Measurements from ENCODE around the gene THAP10.

THAP10 gene

DNA sequence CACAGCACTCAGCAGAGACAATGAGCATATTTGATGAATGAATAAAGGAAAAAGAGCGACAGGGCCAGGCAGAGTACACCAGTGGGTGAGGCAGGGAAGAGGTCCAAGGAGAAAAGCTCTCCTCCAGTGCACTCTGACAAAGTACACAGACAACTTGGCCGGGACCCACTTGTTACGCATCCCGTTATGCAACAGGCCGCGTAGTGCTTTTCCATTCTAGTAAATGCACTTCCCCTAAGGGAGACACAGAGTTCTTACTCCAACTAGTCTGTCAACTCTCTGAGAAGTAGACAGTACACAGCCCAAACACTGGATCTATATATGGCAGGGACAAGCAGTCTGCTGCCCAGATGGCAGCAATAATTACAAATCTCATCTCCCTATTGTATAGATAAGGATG, 56.8 kb downstream of the THAP10 start:
- no peak overlapping the region for H2AK5ac ChIP-seq (ENCODE audit: low read length, severe bottlenecking)
- no peak overlapping the region for H2BK15ac ChIP-seq (ENCODE audit: low read depth, poor library complexity, severe bottlenecking)
- H3K27ac ChIP-seq (ENCODE audit: low read length, poor library complexity, severe bottlenecking): no peak overlapping the region
- H2BK5ac ChIP-seq (ENCODE audit: low read depth, low read length, poor library complexity, severe bottlenecking): no peak overlapping the region
- H4K91ac ChIP-seq (ENCODE audit: low read length): no peak overlapping the region
- peak overlapping the region; percentile 41 for H3K9ac ChIP-seq (ENCODE audit: low read length)
- peaks cover 19 to 57% of the 10 kb centered on the region in 2 experiments for H3K36me3 ChIP-seq (ENCODE audit: control insufficient read depth in 1 of 2, insufficient read depth in 2 of 2, low read depth in 1 of 2, low read length in 2 of 2)
- H3K4me3 ChIP-seq (ENCODE audit: insufficient read depth in 1 of 2, low read depth in 1 of 2, low read length in 2 of 2): no peak overlapping the region
- no peak overlapping the region for H3K4me2 ChIP-seq (ENCODE audit: low read length, poor library complexity, severe bottlenecking)
- H2AFZ ChIP-seq (ENCODE audit: low read depth, low read length): no peak overlapping the region
- no peak overlapping the region for H2BK120ac ChIP-seq (ENCODE audit: low read depth, low read length)
- peaks cover 23% of the 10 kb centered on the region for H3K79me1 ChIP-seq (replicated peaks; ENCODE audit: low read length, poor library complexity, severe bottlenecking)
- H3K23ac ChIP-seq (ENCODE audit: low read length in 2 of 2): no peak overlapping the region
- no peak for DNase-seq
- no peak overlapping the region for H4K8ac ChIP-seq (ENCODE audit: low read length)
- 96% methylated on average over 6 of the region's 6 CpGs for WGBS
- no peaks in the 10 kb centered on the region for H3K9me3 ChIP-seq (ENCODE audit: control insufficient read depth, low read length)
- no peak overlapping the region for H3K4ac ChIP-seq (ENCODE audit: low read depth in 1 of 2, low read length in 2 of 2)
- H3K4me1 ChIP-seq (ENCODE audit: control insufficient read depth, insufficient read depth, low read depth, low read length): peaks cover 20% of the 10 kb centered on the region
- no peak overlapping the region for H2BK12ac ChIP-seq (ENCODE audit: low read length in 2 of 2)
- no peak overlapping the region for H3K18ac ChIP-seq (ENCODE audit: low read depth in 1 of 2, low read length in 2 of 2)
- H3K27me3 ChIP-seq (ENCODE audit: control insufficient read depth in 1 of 2, insufficient read depth in 1 of 2, low read length in 2 of 2): no peaks in the 10 kb centered on the region
- H3K14ac ChIP-seq (ENCODE audit: low read length in 2 of 2): no peak overlapping the region

DNA sequence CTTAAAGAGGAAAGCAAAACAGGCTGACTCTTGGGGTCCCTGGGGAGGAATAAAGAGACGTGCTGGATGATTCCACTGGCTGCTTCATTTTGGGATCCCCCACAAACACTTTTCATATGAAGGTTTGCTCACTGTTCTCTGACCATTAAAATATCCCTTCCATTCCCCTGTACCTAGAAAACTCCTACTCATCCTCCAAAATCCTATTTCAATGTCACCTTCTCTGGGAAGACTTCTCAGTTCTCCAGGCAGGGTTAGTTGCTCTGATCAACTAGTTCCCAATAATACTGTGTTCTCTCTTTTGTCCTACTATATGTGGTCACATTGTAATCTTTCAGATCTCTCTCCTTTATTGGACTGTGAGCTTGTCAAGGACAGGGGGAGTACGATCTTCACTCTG, 57.2 kb downstream of the THAP10 start:
- H3K4ac ChIP-seq (ENCODE audit: low read depth in 1 of 2, low read length in 2 of 2): no peak overlapping the region
- DNase-seq: no peak
- H3K79me1 ChIP-seq (replicated peaks; ENCODE audit: low read length, poor library complexity, severe bottlenecking): peaks cover 23% of the 10 kb centered on the region
- H3K9me3 ChIP-seq (ENCODE audit: control insufficient read depth, low read length): no peaks in the 10 kb centered on the region
- H3K14ac ChIP-seq (ENCODE audit: low read length in 2 of 2): no peak overlapping the region
- no peak overlapping the region for H3K4me2 ChIP-seq (ENCODE audit: low read length, poor library complexity, severe bottlenecking)
- H3K4me1 ChIP-seq (ENCODE audit: control insufficient read depth, insufficient read depth, low read depth, low read length): peaks cover 20% of the 10 kb centered on the region
- no peak overlapping the region for H2BK15ac ChIP-seq (ENCODE audit: low read depth, poor library complexity, severe bottlenecking)
- H3K27me3 ChIP-seq (ENCODE audit: control insufficient read depth in 1 of 2, insufficient read depth in 1 of 2, low read length in 2 of 2): no peaks in the 10 kb centered on the region
- H2BK5ac ChIP-seq (ENCODE audit: low read depth, low read length, poor library complexity, severe bottlenecking): no peak overlapping the region
- H3K23ac ChIP-seq (ENCODE audit: low read length in 2 of 2): no peak overlapping the region
- no peak overlapping the region for H3K27ac ChIP-seq (ENCODE audit: low read length, poor library complexity, severe bottlenecking)
- no peak overlapping the region for H2BK120ac ChIP-seq (ENCODE audit: low read depth, low read length)
- H2AFZ ChIP-seq (ENCODE audit: low read depth, low read length): no peak overlapping the region
- no peak overlapping the region for H4K91ac ChIP-seq (ENCODE audit: low read length)
- H3K4me3 ChIP-seq (ENCODE audit: insufficient read depth in 1 of 2, low read depth in 1 of 2, low read length in 2 of 2): no peak overlapping the region
- H2AK5ac ChIP-seq (ENCODE audit: low read length, severe bottlenecking): no peak overlapping the region
- H3K9ac ChIP-seq (ENCODE audit: low read length): peak overlapping the region; percentile 41
- H4K8ac ChIP-seq (ENCODE audit: low read length): no peak overlapping the region
- H3K18ac ChIP-seq (ENCODE audit: low read depth in 1 of 2, low read length in 2 of 2): no peak overlapping the region
- H2BK12ac ChIP-seq (ENCODE audit: low read length in 2 of 2): no peak overlapping the region
- WGBS: 73% methylated on average over 2 of the region's 2 CpGs
- peaks cover 19 to 61% of the 10 kb centered on the region in 2 experiments for H3K36me3 ChIP-seq (ENCODE audit: control insufficient read depth in 1 of 2, insufficient read depth in 2 of 2, low read depth in 1 of 2, low read length in 2 of 2)

DNA sequence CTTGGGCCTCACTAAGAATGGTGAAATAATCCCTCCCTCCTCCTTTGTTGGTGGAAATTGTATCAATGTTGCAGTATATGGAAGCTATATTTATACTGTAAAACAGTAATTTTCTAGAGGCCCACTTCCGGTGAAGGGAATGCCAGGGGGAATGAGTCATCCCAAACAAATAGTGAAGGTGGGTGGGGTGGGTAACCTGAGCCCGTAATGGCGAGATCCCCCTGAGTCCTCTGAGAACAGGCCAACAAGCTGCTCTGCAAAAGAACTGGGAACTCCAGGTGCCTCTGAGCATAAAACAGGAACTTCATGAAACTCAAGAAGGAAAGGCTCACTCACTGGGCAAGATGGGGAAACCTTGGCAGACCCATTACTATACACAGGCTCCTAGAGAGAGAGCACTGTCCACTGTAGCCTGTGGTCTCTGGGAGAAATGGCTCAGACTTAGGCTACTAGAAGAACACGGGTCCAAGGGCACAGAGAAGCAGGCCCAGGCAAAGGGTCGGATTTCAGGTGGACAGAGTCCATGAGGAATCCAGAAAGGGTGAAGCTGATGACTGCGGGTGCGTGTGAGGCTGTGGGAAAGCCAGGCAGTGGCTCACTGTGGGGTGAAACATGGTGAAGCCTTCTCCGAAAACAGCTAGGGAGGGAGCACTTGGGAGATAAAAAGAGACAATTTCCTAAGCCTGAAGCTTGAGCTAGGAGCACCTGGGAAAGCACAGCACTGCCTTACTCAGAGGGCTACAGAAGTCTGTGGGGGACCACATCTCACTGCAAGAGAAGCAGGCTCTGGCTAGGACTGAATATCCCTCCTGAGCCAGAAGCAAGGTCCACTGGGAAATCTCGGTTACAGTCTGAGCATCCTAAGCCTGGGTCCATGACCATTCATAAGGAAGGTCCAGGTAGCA, 58.1 kb downstream of the THAP10 start:
- no peak overlapping the region for H3K4me2 ChIP-seq (ENCODE audit: low read length, poor library complexity, severe bottlenecking)
- 60% methylated on average over 9 of the region's 9 CpGs for WGBS
- H3K4me1 ChIP-seq (ENCODE audit: control insufficient read depth, insufficient read depth, low read depth, low read length): peaks cover 25% of the 10 kb centered on the region
- peaks cover 19 to 68% of the 10 kb centered on the region in 2 experiments for H3K36me3 ChIP-seq (ENCODE audit: control insufficient read depth in 1 of 2, insufficient read depth in 2 of 2, low read depth in 1 of 2, low read length in 2 of 2)
- H2BK5ac ChIP-seq (ENCODE audit: low read depth, low read length, poor library complexity, severe bottlenecking): no peak overlapping the region
- H2BK120ac ChIP-seq (ENCODE audit: low read depth, low read length): no peak overlapping the region
- H3K4ac ChIP-seq (ENCODE audit: low read depth in 1 of 2, low read length in 2 of 2): no peak overlapping the region
- H3K4me3 ChIP-seq (ENCODE audit: insufficient read depth in 1 of 2, low read depth in 1 of 2, low read length in 2 of 2): no peak overlapping the region
- no peak overlapping the region for H4K8ac ChIP-seq (ENCODE audit: low read length)
- H2BK12ac ChIP-seq (ENCODE audit: low read length in 2 of 2): no peak overlapping the region
- H3K18ac ChIP-seq (ENCODE audit: low read depth in 1 of 2, low read length in 2 of 2): no peak overlapping the region
- peak overlapping the region; percentile 73 for H3K27ac ChIP-seq (ENCODE audit: low read length, poor library complexity, severe bottlenecking)
- peak overlapping the region; percentile 52 for H2AK5ac ChIP-seq (ENCODE audit: low read length, severe bottlenecking)
- H3K27me3 ChIP-seq (ENCODE audit: control insufficient read depth in 1 of 2, insufficient read depth in 1 of 2, low read length in 2 of 2): no peaks in the 10 kb centered on the region
- no peak overlapping the region for H2BK15ac ChIP-seq (ENCODE audit: low read depth, poor library complexity, severe bottlenecking)
- H3K23ac ChIP-seq (ENCODE audit: low read length in 2 of 2): no peak overlapping the region
- H3K14ac ChIP-seq (ENCODE audit: low read length in 2 of 2): no peak overlapping the region
- H3K9me3 ChIP-seq (ENCODE audit: control insufficient read depth, low read length): no peaks in the 10 kb centered on the region
- H3K79me1 ChIP-seq (replicated peaks; ENCODE audit: low read length, poor library complexity, severe bottlenecking): peaks cover 23% of the 10 kb centered on the region
- H4K91ac ChIP-seq (ENCODE audit: low read length): no peak overlapping the region
- DNase-seq: peak; percentile 38
- H2AFZ ChIP-seq (ENCODE audit: low read depth, low read length): no peak overlapping the region
- H3K9ac ChIP-seq (ENCODE audit: low read length): peak overlapping the region; percentile 20

GRCh38 chr15:70833422-70833821, 58.8 kb downstream of the THAP10 start:
- no CpG with 5 or more reads among the region's 3 CpGs for WGBS
- Histone ChIP-seq H2BK5ac (ENCODE audit: low read depth, low read length, poor library complexity, severe bottlenecking) (no peak overlapping the region), H2AFZ (ENCODE audit: low read depth, low read length) (no peak overlapping the region), H3K14ac (ENCODE audit: low read length in 2 of 2) (no peak overlapping the region), H3K4me3 (ENCODE audit: insufficient read depth in 1 of 2, low read depth in 1 of 2, low read length in 2 of 2) (no peak overlapping the region), H3K4ac (ENCODE audit: low read depth in 1 of 2, low read length in 2 of 2) (no peak overlapping the region), H3K4me2 (ENCODE audit: low read length, poor library complexity, severe bottlenecking) (no peak overlapping the region), H3K9me3 (ENCODE audit: control insufficient read depth, low read length) (no peaks in the 10 kb centered on the region), H4K91ac (ENCODE audit: low read length) (no peak overlapping the region), H3K27ac (ENCODE audit: low read length, poor library complexity, severe bottlenecking) (peak overlapping the region; percentile 73), H3K23ac (ENCODE audit: low read length in 2 of 2) (no peak overlapping the region), H2AK5ac (ENCODE audit: low read length, severe bottlenecking) (no peak overlapping the region), H3K36me3 (ENCODE audit: control insufficient read depth in 1 of 2, insufficient read depth in 2 of 2, low read depth in 1 of 2, low read length in 2 of 2) (peaks cover 19 to 68% of the 10 kb centered on the region in 2 experiments), H2BK15ac (ENCODE audit: low read depth, poor library complexity, severe bottlenecking) (no peak overlapping the region), H3K79me1 (replicated peaks; ENCODE audit: low read length, poor library complexity, severe bottlenecking) (peaks cover 23% of the 10 kb centered on the region), H3K4me1 (ENCODE audit: control insufficient read depth, insufficient read depth, low read depth, low read length) (peaks cover 24% of the 10 kb centered on the region), H2BK12ac (ENCODE audit: low read length in 2 of 2) (no peak overlapping the region), H2BK120ac (ENCODE audit: low read depth, low read length) (no peak overlapping the region), H3K18ac (ENCODE audit: low read depth in 1 of 2, low read length in 2 of 2) (no peak overlapping the region), H4K8ac (ENCODE audit: low read length) (no peak overlapping the region), H3K9ac (ENCODE audit: low read length) (peak overlapping the region; percentile 15), H3K27me3 (ENCODE audit: control insufficient read depth in 1 of 2, insufficient read depth in 1 of 2, low read length in 2 of 2) (no peaks in the 10 kb centered on the region)
- no peak for DNase-seq
